SK-N-SH treated with all-trans-retinoic acid at 6 μM for 48 hours (cell line): ENCODE data around the gene C14orf93.

Experiments used
- CREB5 ChIP-seq: fragments of 250-450 bp; sonication (Bioruptor Pico); IDR thresholded peaks from 2 replicates; pipeline ENCODE4 v1.5.1; 2020; ENCODE audit warnings: low read depth, mild to moderate bottlenecking, moderate library complexity
- ESRRG ChIP-seq: fragments of 250-450 bp; sonication (Bioruptor Pico); IDR thresholded peaks from 2 replicates; pipeline ENCODE4 v1.6.1; 2021; ENCODE audit warnings: mild to moderate bottlenecking
- PATZ1 ChIP-seq: fragments of 250-450 bp; sonication (Bioruptor Pico); IDR thresholded peaks from 2 replicates; pipeline ENCODE4 v1.8.0; 2020; ENCODE audit warnings: mild to moderate bottlenecking, moderate library complexity, borderline replicate concordance
- SNAI2 ChIP-seq: fragments of 250-450 bp; sonication (Bioruptor Pico); IDR thresholded peaks from 2 replicates; pipeline ENCODE4 v1.5.0; 2020; ENCODE audit warnings: mild to moderate bottlenecking, moderate library complexity
- TCF4 ChIP-seq: fragments of 250-450 bp; sonication (Bioruptor Pico); IDR thresholded peaks from 2 replicates; pipeline ENCODE4 v1.8.0; 2021; ENCODE audit warnings: mild to moderate bottlenecking, moderate library complexity, borderline replicate concordance
- ZC3H10 ChIP-seq: fragments of 250-450 bp; sonication (Bioruptor Pico); IDR thresholded peaks from 2 replicates; pipeline ENCODE4 v1.5.1; 2021; ENCODE audit warnings: mild to moderate bottlenecking, moderate library complexity
- ZFP3 ChIP-seq: fragments of 250-450 bp; sonication (Bioruptor Pico); IDR thresholded peaks from 2 replicates; pipeline ENCODE4 v1.5.0; 2020; ENCODE audit warnings: mild to moderate bottlenecking, moderate library complexity

GRCh38 chr14:22995889-22996625 is 13.9 kb downstream of the C14orf93 start:
- TF ChIP-seq ZC3H10 (CRISPR knock-in tag) (no peak), SNAI2 (CRISPR knock-in tag) (no peak), TCF4 (no peak), PATZ1 (CRISPR knock-in tag) (no peak), ZFP3 (CRISPR knock-in tag) (no peak), ESRRG (CRISPR knock-in tag) (no peak), CREB5 (no peak)
